ENCODE results near the gene CCDC71L. TPM values are rescaled to one million over a fixed set of nuclear protein-coding genes. Genes with fewer than 3 reads are reported as not detected.
"Not testable (repeated sequence)": the region's sequence is repeated elsewhere in the genome, so short reads cannot be mapped to it uniquely, and the experiment has no call there.

Gene CCDC71L
- 7.5 TPM for polyA plus RNA-seq (ENCODE audit: insufficient read length)
- long read RNA-seq, donor 1, full-length matches to known transcripts, result 18 of 18 reads
- long read RNA-seq, donor 1, partial matches to known transcripts, result 0 of 18 reads
- long read RNA-seq, donor 1, other reads (novel, unspliced or antisense), result 0 of 18 reads
- long read RNA-seq, donor 2, full-length matches to known transcripts, result 15 of 15 reads
- long read RNA-seq, donor 2, partial matches to known transcripts, result 0 of 15 reads
- long read RNA-seq, donor 2, other reads (novel, unspliced or antisense), result 0 of 15 reads
- long read RNA-seq, donor 3, full-length matches to known transcripts, result 6 of 6 reads
- long read RNA-seq, donor 3, partial matches to known transcripts, result 0 of 6 reads
- long read RNA-seq, donor 3, other reads (novel, unspliced or antisense), result 0 of 6 reads
- long read RNA-seq, donor 4, result 0 reads
- long read RNA-seq, donor 5, full-length matches to known transcripts, result 18 of 18 reads
- long read RNA-seq, donor 5, partial matches to known transcripts, result 0 of 18 reads
- long read RNA-seq, donor 5, other reads (novel, unspliced or antisense), result 0 of 18 reads
- long read RNA-seq, donor 6, full-length matches to known transcripts, result 22 of 22 reads
- long read RNA-seq, donor 6, partial matches to known transcripts, result 0 of 22 reads
- long read RNA-seq, donor 6, other reads (novel, unspliced or antisense), result 0 of 22 reads
- long read RNA-seq, donor 7, full-length matches to known transcripts, result 17 of 17 reads
- long read RNA-seq, donor 7, partial matches to known transcripts, result 0 of 17 reads
- long read RNA-seq, donor 7, other reads (novel, unspliced or antisense), result 0 of 17 reads
- long read RNA-seq, donor 8, full-length matches to known transcripts, result 5 of 5 reads
- long read RNA-seq, donor 8, partial matches to known transcripts, result 0 of 5 reads
- long read RNA-seq, donor 8, other reads (novel, unspliced or antisense), result 0 of 5 reads

DNA sequence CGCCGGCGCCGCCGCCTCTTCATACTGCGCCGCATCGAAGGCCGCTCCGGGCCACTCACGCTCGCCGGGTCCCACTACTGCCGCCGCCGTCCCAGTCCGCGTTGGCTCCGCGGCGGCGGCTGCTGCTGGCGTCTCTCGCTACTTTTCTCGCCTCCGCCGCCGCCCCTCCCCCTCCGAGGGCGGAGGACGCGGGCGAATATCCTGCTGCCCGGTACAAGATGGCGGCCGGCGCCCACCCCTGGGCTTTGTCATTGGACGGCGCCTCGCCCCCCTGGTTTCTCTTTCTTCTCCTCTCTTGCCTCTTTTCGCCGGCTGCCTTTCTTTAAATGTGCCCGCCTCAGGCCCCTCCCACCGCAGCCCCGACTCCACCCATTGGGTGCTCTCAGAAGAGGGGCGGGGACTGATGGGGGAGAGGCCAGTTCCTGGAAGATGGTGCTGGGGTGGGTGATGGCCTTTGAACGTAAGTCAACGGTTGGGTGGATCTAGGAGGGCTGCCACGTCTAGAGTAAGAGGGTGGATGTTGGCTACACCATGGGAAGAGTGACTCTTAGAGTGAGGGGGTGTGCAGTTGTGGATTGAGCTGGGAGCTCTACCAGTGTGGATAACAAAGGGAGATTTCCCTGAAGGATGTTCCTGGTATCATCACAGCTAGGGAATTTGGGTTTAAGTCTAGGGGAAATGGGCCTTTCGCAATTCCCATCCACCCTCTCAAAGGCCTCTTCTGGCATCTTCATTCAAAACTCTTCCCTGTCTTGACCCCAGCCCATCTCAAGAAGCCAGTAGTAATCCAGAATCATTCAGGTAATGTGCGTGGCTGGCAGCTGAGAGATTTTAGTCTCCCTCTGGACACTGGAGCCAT, at the start of gene CCDC71L:
Gene CCDC71L, minus strand, starts transcription at position 297 of the 859 bp plus-strand sequence. Its CDS starts 262 bp downstream, at position 35.
- peak; percentile 90 for DNase-seq

DNA sequence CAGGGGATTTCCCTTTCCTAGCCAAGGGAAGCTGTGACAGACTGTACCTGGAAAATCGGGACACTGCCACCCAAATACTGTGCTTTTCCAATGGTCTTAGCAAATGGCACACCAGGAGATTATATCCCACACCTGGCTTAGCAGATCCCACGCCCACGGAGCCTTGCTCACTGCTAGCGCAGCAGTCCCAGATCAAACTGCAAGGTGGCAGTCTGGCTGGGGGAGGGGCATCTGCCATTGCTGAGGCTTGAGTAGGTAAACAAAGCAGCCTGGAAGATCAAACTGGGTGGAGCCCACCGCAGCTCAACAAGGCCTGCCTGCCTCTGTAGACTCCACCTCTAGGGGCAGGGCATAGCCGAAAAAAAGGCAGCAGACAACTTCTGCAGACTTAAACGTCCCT, 48.6 kb upstream of the CCDC71L start:
- DNase-seq, result not testable (repeated sequence)

DNA sequence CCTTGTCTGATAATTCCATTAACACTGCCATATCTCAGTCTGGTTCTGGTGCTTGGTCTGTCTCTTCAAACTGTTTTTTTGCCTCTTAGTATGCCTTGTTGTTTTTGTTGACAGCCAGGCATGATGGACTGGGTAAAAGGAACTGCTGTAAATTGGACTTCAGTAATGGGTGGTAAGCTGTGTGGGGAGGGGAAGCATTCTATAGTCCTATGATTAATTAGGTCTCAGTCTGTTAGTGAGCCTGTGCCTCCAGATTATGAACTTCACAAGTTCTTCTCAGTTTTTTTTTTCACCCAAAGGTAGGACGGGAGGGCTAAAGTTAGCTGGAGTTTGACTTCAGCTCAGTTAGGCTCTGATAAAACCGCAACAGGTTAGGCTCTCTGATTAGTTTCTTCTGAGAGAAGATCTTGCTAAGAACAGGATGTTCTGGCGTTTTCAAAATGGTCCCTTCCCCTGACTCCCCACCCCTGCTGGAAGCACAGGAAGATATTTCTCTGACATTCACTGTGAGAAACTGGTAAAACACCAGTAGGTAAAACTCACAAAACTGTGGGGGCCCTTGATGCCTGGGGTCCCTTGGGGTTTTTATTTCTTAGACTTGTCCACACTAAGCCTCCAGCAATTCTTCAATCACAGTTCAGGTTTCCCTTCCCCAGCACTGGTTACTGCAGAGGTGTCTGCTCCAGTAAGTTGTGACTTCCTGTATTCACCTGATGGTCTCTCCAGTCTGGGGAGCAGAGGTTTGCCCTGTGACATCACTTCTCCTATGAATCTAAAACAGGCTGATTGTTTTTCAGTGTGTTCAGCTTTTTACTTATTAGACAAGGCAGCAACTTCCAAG, 43.3 kb upstream of the CCDC71L start:
- DNase-seq, result no peak

DNA sequence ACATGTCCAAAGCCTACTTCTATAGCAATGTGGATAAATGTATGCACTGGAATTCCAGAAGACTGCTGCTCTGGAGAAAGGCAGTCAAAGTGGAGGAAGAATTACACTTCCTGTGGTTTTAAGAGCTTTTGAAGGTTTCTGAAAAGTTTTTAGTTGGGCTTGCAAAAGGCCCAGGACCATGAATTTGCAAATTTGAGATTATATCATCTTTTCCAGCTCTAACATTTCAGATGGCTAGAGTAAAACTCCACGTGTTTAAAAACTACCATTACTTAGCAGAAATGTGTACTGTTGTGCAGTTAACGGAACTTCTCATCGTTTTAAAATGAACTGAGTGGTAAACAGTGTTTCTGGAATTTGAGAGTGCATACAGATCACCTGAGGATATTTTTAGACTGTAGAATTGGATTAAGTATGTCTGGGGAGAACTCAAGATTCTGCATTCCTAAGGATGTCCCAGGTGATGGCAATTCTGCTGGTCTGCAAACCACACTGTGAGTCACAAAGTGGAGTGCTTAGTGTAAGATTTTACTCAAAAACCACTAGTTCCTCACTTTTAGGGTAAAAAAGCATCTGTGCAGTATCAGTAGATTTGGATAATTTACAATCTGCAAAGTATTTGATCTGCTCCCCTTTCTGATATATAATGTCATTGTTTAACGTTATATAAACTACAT, 32.9 kb upstream of the CCDC71L start:
- DNase-seq, result no peak

DNA sequence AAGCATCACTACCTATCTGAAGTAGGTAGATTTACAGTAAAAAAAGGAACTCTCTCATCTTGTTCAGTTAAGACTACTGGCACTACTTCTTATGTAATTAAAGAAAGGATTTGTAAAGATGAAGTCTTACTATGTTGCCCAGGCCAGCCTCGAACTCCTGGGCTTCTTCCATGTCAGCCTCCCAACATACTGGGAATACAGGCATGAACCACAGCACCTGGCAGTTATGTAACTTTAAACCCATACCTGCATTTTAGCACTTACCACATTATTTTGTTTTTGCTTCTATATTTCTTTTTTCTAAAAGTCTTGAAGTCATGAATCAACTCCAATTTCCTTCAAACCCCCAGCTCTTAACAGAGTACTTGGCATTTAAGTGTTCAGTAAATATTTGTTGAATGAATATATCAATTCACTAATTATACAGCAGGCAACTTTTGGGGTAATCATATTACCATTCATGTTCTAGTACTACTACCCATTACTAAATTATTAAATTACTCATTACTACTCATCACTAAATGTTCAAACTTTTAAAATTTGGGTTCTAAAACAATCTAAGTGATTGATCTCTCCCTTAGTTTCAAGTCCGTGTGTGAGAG, 31.6 kb upstream of the CCDC71L start:
- no peak for DNase-seq

DNA sequence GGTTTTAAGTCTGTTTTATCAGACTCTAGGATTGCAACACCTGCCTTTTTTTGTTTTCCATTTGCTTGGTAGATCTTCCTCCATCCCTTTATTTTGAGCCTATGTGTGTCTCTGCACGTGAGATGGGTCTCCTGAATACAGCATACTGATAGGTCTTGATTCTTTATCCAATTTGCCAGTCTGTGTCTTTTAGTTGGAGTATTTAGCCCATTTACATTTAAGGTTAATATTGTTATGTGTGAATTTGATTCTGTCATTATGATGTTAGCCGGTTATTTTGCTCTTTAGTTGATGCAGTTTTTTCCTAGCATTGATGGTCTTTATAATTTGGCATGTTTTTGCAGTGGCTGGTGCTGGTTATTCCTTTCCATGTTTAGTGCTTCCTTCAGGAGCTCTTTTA, 27.2 kb upstream of the CCDC71L start:
- DNase-seq, result not testable (repeated sequence)

DNA sequence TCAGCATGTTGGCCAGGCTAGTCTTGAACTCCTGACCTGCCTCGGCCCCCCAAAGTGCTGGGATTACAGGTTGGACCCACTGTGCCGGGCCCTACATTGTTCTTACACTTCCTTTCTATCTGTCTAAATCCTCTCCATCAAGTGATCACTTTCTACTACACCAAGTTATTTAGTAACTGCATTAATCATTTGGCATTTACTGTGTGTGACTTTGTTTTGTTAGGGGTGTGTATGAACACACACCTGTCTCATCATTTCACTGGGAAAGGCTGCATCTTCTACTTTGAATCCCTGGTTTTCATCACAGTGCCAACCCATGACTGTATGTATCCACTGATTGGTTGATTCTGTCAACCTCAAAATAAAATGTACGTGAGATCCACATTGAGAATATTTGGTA, 23.0 kb upstream of the CCDC71L start:
- no peak for DNase-seq

DNA sequence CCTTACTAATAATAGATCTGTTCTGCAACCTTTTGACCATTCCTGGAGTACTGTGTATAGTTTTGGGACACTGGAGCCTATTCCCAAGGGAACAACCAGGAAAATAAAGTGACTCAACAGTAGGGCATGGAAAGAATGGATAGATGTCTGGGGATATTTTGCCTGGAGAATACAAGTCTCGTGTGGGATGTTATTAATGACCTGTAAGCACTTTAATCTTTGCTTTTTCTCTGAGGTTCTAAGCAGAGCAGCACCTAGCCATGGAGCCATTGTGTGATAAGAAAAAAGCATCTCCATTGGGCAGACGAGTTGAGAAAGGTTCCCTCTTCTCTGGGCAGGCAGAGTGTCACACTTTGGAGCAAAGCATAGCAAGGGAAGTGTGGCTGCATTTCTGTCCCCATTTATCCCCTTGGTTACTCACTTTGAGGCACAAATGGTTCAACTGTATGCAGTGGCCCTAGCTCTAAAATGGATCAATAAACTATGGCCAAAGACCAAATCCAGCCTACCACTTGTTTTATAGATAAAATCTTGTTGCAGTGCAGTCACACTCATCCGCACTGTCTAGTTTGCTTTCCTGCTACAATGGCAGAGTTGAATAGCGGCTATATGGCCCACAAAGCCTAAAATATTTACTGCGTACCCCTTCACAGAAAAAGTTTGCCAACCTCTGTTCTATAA, 21.0 kb upstream of the CCDC71L start:
- DNase-seq, result no peak

DNA sequence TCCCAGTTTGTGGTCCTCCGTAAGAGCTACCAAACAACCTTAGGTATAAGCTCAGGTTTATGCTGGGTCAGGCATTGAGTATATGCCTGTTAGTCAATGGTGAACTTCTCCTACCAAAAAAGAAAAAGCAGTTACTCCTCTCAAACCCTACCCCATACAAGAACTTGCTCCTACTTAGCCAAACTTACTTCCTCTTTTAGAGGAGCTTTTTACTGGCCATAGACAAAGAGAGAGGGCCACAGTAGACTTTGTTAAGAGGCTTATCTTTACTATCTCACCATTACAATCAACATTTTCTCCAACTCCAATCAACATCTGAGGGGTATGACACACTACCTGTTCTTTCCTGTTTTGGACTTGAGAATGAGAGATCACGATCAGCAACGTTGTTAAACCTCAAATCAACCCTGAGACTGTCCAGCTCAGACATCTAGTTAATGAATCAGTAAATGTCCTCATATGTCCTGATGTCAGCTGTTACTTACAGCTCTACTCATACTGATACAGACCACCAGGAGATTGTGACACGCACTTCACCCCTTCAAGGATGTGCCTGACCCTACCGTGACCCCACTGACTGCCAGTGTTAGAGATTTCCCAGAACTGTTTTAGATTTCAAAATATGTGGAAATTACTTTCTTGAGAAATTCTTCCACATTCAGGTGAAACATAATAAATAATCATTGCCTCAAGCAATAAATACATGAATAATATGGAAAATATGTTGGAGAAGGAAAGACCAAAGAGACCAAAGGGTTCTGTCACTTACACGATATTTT, 18.4 kb upstream of the CCDC71L start:
- no peak for DNase-seq

DNA sequence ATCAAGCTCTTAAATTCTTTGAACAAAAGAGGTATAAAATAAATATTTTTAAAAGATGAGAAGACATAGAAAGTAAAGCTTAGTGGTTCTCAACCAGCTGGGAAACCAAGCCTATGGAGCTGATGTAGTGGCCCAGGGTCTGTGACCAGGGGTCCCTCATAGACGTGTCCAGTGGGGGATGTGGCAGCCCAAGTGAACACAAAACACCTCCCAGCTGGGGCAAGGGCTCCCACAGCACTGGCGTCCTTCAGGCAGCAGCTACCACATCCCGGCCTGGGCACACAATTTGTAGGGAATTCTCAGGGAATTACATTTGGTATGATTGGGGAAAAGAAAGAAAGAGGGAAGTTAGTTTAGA, 17.8 kb upstream of the CCDC71L start:
- DNase-seq, result no peak

DNA sequence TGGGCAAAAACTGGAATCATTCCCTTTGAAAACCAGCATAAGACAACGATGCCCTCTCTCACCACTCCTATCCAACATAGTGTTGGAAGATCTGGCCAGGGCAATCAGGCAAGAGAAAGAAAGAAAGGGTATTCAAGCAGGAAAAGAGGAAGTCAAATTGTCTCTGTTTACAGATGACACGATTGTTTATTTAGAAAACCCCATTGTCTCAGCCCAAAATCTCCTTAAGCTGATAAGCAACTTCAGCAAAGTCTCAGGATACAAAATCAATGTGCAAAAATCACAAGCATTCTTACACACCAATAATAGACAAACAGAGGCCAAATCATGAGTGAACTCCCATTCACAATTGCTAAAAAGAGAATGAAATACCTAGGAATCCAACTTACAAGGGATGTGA, 15.5 kb upstream of the CCDC71L start:
- not testable (repeated sequence) for DNase-seq

DNA sequence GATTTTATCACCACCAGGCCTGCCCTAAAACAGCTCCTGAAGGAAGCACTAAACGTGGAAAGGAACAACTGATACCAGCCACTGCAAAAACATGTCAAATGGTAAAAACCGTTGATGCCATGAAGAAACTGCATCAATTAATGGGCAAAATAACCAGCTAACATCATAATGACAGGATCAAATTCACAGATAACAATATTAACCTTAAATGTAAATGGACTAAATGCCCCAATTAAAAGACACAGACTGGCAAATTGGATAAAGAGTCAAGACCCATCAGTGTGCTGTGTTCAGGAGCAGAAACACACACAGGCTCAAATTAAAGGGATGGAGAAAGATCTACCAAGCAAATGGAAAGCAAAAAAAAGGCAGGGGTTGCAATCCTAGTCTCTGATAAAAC, 12.7 kb upstream of the CCDC71L start:
- DNase-seq, result not testable (repeated sequence)

DNA sequence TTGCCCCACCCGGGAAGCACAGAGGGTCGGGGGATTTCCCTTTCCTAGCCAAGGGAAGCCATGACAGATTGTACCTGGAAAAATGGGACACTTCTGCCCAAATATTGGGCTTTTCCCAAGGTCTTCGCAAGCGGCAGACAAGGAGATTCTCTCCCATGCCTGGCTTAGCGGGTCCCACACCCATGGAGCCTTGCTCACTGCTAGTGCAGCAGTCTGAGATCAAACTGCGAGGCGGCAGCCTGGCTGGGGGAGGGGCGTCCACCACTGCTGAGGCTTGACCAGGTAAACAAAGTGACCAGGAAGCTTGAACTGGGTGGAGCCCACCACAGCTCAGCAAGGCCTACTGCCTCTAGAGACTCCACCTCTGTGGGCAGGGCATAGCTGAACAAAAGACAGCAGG, 11.0 kb upstream of the CCDC71L start:
- not testable (repeated sequence) for DNase-seq

DNA sequence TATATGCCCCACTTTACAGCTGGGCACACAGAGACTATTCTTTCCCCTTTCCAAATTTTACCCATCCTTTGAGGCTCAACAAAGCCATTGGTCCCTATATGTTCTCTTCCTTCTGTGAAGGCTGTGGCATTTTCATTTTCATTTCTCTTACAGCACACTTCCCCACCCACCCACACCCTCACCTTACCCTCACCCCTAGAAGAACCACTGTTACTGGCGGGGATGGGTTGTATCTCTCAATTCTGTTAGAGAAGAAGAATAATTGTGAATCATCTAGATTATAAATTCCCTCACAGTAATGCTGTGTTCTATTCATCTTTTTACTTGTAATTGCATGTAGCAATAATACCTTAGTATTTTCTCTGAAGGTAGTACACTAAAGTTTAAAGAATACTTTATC, 10.2 kb upstream of the CCDC71L start:
- no peak for DNase-seq

DNA sequence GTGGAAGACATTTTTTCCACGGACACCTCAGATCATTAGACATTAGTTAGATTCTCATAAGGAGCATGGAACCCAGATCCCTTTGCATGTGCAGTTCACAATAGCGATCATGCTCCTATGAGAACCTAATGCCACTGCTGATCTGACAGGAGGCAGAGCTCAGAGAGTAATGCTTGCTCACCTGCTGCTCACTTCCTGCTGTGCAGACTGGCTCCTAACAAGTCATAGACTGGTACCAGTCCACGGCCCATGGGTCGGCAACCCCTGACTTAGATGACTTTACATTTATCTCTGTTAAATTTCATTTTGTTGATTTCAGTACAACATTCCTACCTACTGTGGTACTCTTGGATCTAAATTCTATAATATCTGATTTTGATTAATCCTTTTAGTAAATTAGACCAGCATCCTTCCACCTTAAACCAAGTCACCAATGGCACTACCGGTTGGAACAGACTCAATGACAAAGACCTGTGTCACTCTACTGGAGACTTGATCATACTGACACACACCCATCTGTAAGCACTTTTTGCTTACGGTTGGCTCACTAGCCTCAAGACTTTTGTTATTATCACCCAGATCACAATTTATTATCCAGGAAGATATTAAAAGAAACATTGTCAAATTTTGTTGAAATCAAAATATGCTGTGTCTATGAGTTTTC, 8.0 kb upstream of the CCDC71L start:
- no peak for DNase-seq

DNA sequence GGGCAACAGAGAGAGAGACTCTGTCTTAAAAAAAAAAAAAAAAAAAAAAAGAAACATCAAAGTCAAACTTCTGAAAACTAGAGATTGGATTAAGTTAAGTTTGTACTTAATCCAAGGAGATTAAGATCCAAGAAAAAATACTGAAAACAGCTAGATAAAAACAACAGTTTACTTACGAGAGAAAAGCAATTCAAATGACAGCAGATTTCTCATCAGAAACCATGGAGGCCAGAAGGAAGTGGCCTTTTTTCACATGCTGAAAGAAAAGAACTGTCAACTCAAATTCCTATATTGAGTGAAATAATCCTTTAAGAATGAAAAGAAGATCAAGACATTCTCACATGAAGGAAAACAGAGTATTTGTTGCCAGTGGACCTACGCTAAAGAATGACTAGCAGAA, 5.4 kb upstream of the CCDC71L start:
- DNase-seq, result no peak

DNA sequence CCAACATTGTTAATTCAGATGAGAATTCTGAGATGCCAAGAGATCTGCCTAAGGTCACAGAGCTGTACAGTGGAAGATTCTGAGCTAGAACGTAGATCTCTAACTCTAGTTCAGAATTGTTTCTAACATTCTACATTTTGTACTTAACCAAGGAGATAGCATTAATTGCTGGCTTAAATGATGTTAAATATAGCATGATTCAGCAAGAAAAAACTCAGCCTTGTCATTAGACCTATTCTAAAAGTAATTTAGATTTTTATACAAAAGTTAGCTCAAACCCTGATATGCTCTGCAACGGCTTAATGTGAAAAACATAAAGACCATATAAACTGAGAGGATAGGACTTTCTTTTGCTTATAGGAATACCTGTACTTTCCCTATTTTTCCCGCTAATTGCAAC, 3.4 kb upstream of the CCDC71L start:
- no peak for DNase-seq
